Loucy (cell line): ENCODE data around the gene NDUFB8.

Experiments
- H2AFZ ChIP-seq: fragments of 200-600 bp; sonication (generic); 2 replicates; pipeline ENCODE4 v1.6.0; 2016; ENCODE audit warnings: antibody characterized with exemption, mild to moderate bottlenecking, low read length, moderate library complexity
- H3F3A ChIP-seq: fragments of 200-600 bp; 2 replicates; pipeline ENCODE4 v1.6.0; 2016; ENCODE audit warnings: antibody characterized with exemption, low read depth, mild to moderate bottlenecking
- H3K27me3 ChIP-seq: fragments of 200-600 bp; sonication (generic); 2 replicates; pipeline ENCODE4 v1.6.1; 2014; ENCODE audit warnings: low read length, mild to moderate bottlenecking; ENCODE audit not compliant: insufficient read depth, poor library complexity, severe bottlenecking
- H3K36me3 ChIP-seq: fragments of 200-600 bp; sonication (generic); 2 replicates; pipeline ENCODE4 v1.6.1; 2016; ENCODE audit warnings: low read length; ENCODE audit not compliant: insufficient read depth
- H3K4me1 ChIP-seq: fragments of 200-600 bp; sonication (generic); 2 replicates; pipeline ENCODE4 v1.5.1; 2014; ENCODE audit warnings: low read length, mild to moderate bottlenecking; ENCODE audit not compliant: insufficient read depth, poor library complexity, severe bottlenecking
- H3K4me2 ChIP-seq: fragments of 200-600 bp; sonication (generic); 2 replicates; pipeline ENCODE4 v1.6.0; 2014; ENCODE audit warnings: antibody characterized with exemption, low read length, low read depth, mild to moderate bottlenecking; ENCODE audit not compliant: poor library complexity, severe bottlenecking
- H3K4me3 ChIP-seq: fragments of 200-600 bp; sonication (generic); 2 replicates; pipeline ENCODE4 v1.5.1; 2014; ENCODE audit warnings: low read length, mild to moderate bottlenecking, mixed read lengths; ENCODE audit not compliant: poor library complexity, severe bottlenecking
- H3K79me2 ChIP-seq: fragments of 200-600 bp; sonication (generic); 2 replicates; pipeline ENCODE4 v1.6.1; 2014; ENCODE audit warnings: low read length; ENCODE audit not compliant: insufficient read depth
- H3K9ac ChIP-seq: fragments of 200-600 bp; sonication (generic); 2 replicates; pipeline ENCODE4 v1.6.0; 2014; ENCODE audit warnings: mild to moderate bottlenecking, low read depth, low read length, moderate library complexity; ENCODE audit not compliant: poor library complexity, severe bottlenecking
- H3K9me2 ChIP-seq: fragments of 200-600 bp; sonication (generic); replicated peaks from 2 replicates; pipeline ENCODE4 v1.6.1; 2016; ENCODE audit warnings: low read depth, low read length, mixed read lengths
- H3K9me3 ChIP-seq: fragments of 200-600 bp; sonication (generic); 2 replicates; pipeline ENCODE4 v1.6.1; 2014; ENCODE audit warnings: mild to moderate bottlenecking, antibody characterized with exemption, low read length, low read depth; ENCODE audit not compliant: insufficient read depth
- H4K20me1 ChIP-seq: fragments of 200-600 bp; sonication (generic); 2 replicates; pipeline ENCODE4 v1.6.0; 2014; ENCODE audit warnings: antibody characterized with exemption, low read length, mild to moderate bottlenecking; ENCODE audit not compliant: insufficient read depth, poor library complexity, severe bottlenecking
- EZH2phosphoT487 ChIP-seq: fragments of 200-600 bp; IDR thresholded peaks from 2 replicates; pipeline ENCODE4 v1.6.1; 2018; ENCODE audit warnings: antibody characterized with exemption, mild to moderate bottlenecking, moderate library complexity, borderline replicate concordance
- TF ChIP-seq, protein P1 (sequence below): fragments of 200-600 bp; sonication (generic); conservative IDR thresholded peaks from 2 replicates; pipeline ENCODE4 v1.5.1; 2014; ENCODE audit warnings: mild to moderate bottlenecking, antibody characterized with exemption, low read length

Gene NDUFB8

DNA sequence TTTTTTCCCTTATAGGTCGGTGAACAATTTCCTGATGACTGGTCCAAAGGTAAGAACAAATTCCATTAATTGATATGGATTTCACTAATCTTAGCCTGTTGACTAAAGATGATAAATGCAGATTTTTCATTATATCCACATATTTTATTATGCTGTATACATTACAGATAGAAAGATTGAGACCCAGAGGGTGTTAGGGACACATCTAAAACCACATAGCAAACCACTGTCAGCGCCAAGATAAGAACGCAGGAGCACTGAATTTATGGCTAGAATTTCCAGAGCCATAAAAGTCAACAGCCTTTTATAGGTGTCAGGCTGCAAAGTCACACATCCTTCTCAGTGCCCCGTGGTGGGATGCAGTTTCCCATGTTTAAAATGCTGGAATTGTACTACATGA, 50.6 kb downstream of the NDUFB8 start:
- no peak overlapping the region for H2AFZ ChIP-seq
- no peaks in the 10 kb centered on the region for H3K27me3 ChIP-seq
- peak overlapping the region; percentile 33 for H3K4me2 ChIP-seq
- no peaks in the 10 kb centered on the region for H3K9me3 ChIP-seq
- no peaks in the 10 kb centered on the region for H4K20me1 ChIP-seq
- no peaks in the 10 kb centered on the region for H3F3A ChIP-seq
- H3K4me3 ChIP-seq: no peak overlapping the region
- no peak for TF ChIP-seq EZH2phosphoT487
- TF ChIP-seq, protein P1, sequence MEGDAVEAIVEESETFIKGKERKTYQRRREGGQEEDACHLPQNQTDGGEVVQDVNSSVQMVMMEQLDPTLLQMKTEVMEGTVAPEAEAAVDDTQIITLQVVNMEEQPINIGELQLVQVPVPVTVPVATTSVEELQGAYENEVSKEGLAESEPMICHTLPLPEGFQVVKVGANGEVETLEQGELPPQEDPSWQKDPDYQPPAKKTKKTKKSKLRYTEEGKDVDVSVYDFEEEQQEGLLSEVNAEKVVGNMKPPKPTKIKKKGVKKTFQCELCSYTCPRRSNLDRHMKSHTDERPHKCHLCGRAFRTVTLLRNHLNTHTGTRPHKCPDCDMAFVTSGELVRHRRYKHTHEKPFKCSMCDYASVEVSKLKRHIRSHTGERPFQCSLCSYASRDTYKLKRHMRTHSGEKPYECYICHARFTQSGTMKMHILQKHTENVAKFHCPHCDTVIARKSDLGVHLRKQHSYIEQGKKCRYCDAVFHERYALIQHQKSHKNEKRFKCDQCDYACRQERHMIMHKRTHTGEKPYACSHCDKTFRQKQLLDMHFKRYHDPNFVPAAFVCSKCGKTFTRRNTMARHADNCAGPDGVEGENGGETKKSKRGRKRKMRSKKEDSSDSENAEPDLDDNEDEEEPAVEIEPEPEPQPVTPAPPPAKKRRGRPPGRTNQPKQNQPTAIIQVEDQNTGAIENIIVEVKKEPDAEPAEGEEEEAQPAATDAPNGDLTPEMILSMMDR: no peak
- H3K79me2 ChIP-seq: no peaks in the 10 kb centered on the region
- no peaks in the 10 kb centered on the region for H3K36me3 ChIP-seq
- peaks cover 35% of the 10 kb centered on the region for H3K4me1 ChIP-seq
- no peaks in the 10 kb centered on the region for H3K9me2 ChIP-seq
- H3K9ac ChIP-seq: no peak overlapping the region

DNA sequence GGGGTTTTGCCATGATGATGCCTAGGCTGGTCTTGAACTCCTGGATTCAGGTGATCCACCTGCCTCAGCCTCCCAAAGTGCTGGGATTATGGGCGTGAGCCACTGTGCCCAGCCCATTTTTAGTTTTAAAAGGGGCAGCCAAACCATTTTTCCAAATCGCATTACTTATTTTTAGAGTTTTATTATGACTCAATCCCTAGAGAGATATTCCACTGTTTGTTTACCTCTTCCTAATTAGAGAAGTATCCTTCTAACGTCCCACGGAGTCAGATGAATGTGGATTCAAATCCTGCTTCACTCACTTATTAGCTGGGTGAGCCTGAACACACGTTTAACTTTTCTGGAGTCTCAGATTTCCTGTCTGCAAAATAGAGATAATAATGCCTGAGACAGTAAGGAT, 51.7 kb downstream of the NDUFB8 start:
- Histone ChIP-seq H3K4me2 (no peak overlapping the region), H3K27me3 (no peaks in the 10 kb centered on the region), H3K9me3 (no peaks in the 10 kb centered on the region)

More for the DNA sequence above, 51.7 kb downstream of the NDUFB8 start:
- Histone ChIP-seq H3K36me3 (no peaks in the 10 kb centered on the region), H3K79me2 (no peaks in the 10 kb centered on the region), H3K4me3 (no peak overlapping the region), H3F3A (no peaks in the 10 kb centered on the region), H4K20me1 (no peaks in the 10 kb centered on the region), H3K9me2 (no peaks in the 10 kb centered on the region), H3K4me1 (peaks cover 25% of the 10 kb centered on the region), H3K9ac (no peak overlapping the region), H2AFZ (no peak overlapping the region)
- TF ChIP-seq, protein P1: no peak
- TF ChIP-seq EZH2phosphoT487: no peak
